Hematopoietic multipotent progenitor cell treated with erythropoietin and hydrocortisone succinate and interleukin-3 and kit ligand, for 17 days (in vitro differentiated cells): ENCODE results near the gene NTRK3.

Source experiments
- DNase-seq: peaks from one replicate; pipeline ENCODE4 v3.0.0-alpha.2; 2015; ENCODE audit warnings: low spot score

Gene NTRK3

GRCh38 chr15:87981969-87982368, 274.6 kb downstream of the NTRK3 start:
- DNase-seq: no peak

GRCh38 chr15:87977907-87978306, 278.6 kb downstream of the NTRK3 start:
- DNase-seq: no peak

- DNase-seq: no peak
Measured at GRCh38 chr15:87976552-87976951, 280.0 kb downstream of the NTRK3 start.

GRCh38 chr15:87973501-87974215, 282.9 kb downstream of the NTRK3 start:
- DNase-seq: no peak

GRCh38 chr15:87971076-87971475, 285.5 kb downstream of the NTRK3 start:
- DNase-seq: no peak

GRCh38 chr15:87967951-87968350, 288.6 kb downstream of the NTRK3 start:
- DNase-seq: no peak

GRCh38 chr15:87965304-87965703, 291.2 kb downstream of the NTRK3 start:
- no peak for DNase-seq

- no peak for DNase-seq
Measured at GRCh38 chr15:87962428-87962827, 294.1 kb downstream of the NTRK3 start.

GRCh38 chr15:87961851-87962420, 294.6 kb downstream of the NTRK3 start:
- no peak for DNase-seq

GRCh38 chr15:87959662-87960061, 296.9 kb downstream of the NTRK3 start:
- DNase-seq: no peak

GRCh38 chr15:87959080-87959479, 297.5 kb downstream of the NTRK3 start:
- no peak for DNase-seq

- no peak for DNase-seq
Measured at GRCh38 chr15:87955284-87955909, 301.1 kb downstream of the NTRK3 start.

- DNase-seq: no peak
Measured at GRCh38 chr15:87954793-87955192, 301.7 kb downstream of the NTRK3 start.

GRCh38 chr15:87952736-87953287, 303.7 kb downstream of the NTRK3 start:
- no peak for DNase-seq

- no peak for DNase-seq
Measured at GRCh38 chr15:87949575-87950223, 306.8 kb downstream of the NTRK3 start.

- no peak for DNase-seq
Measured at GRCh38 chr15:87949151-87949574, 307.4 kb downstream of the NTRK3 start.

- no peak for DNase-seq
Measured at GRCh38 chr15:87947560-87947959, 309.0 kb downstream of the NTRK3 start.

GRCh38 chr15:87945246-87945645, 311.3 kb downstream of the NTRK3 start:
- no peak for DNase-seq

GRCh38 chr15:87944691-87945090, 311.8 kb downstream of the NTRK3 start:
- DNase-seq: no peak

GRCh38 chr15:87944050-87944449, 312.5 kb downstream of the NTRK3 start:
- DNase-seq: no peak

- no peak for DNase-seq
Measured at GRCh38 chr15:87943626-87944025, 312.9 kb downstream of the NTRK3 start.

- no peak for DNase-seq
Measured at GRCh38 chr15:87942316-87942715, 314.2 kb downstream of the NTRK3 start.

- DNase-seq: no peak
Measured at GRCh38 chr15:87941606-87942005, 314.9 kb downstream of the NTRK3 start.
